GM11168 (cell line): ENCODE results near the gene RETREG2.

ENCODE experiments used
- in situ Hi-C: fragments of 300-500 bp; cut with MboI; formaldehyde crosslinking; loops from one replicate; pipeline ENCODE4 v1.12.0; 2022; ENCODE audit warnings: low sequenced_read_pairs; ENCODE audit not compliant: unreplicated experiment

The RETREG2 gene, protein sequence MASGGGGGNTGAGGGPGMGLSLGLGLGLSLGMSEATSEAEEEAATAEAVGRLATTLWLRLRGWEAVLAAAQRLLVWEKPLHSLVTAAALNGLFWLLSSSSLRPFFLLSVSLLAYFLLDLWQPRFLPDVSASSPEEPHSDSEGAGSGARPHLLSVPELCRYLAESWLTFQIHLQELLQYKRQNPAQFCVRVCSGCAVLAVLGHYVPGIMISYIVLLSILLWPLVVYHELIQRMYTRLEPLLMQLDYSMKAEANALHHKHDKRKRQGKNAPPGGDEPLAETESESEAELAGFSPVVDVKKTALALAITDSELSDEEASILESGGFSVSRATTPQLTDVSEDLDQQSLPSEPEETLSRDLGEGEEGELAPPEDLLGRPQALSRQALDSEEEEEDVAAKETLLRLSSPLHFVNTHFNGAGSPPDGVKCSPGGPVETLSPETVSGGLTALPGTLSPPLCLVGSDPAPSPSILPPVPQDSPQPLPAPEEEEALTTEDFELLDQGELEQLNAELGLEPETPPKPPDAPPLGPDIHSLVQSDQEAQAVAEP

DNA sequence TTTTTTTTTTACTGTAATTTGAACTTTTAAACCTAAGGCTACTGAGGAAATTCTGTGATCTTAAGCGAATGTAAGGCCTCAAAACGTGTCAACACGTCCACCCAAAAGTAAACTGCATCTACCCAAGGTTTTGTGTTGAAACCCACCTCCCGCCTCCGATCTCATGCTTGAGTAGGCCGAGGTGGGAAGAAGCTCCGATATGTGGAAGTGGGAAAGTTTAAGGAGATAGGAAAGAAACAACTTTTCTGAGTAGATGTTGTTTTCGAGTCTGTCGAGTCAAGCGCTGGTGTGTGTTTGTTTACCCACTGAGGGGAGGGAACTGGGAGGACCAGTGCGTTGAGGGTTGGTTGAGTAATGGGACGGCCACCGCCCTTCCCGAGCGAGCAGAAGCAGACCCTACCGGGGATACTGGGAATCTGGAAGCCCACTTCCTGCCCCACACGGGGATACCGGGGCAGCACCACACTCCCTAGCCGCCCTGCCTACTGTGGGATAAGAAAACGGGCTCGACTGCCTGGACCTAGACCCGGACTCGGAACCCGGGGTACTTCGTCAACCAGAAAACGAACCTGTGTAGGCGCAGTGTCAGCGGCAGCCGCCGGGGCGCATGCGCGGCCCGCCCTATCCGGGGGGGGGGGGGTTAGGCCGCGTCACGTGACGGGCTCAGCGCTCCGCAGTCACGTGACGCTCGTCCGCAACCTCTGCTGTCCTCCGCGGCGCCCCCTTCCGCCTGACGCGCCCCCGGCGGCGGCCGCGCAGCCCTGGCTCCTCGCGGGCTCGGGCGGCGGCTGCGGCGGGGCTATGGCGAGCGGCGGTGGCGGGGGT, at the start of gene RETREG2:
TSS of gene RETREG2 (plus strand) at position 724 of the 825 bp plus-strand sequence. CDS start at position 802, 78 bp downstream.
- in situ Hi-C loops = no loop called here

DNA sequence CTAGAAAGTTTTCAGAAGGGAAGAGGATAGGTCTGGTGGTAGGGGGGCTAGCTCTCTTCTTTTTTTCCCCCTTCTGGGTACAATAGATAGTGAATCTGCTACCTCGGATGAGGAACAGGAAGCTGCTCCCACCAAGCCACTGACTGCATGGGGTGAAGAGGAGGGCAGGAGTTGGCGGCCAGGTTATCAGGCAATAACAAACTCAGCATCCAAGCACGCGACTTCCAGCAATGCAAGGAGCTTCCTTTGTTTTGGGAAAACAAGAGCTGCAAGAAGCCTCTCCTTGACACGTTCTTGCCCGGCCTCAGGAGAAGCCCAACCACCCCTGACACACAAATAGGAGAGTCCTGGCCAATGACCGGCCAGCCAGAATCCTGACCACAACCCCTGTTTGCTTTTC, 49.7 kb upstream of the RETREG2 start:
- in situ Hi-C loops = no loop called here

DNA sequence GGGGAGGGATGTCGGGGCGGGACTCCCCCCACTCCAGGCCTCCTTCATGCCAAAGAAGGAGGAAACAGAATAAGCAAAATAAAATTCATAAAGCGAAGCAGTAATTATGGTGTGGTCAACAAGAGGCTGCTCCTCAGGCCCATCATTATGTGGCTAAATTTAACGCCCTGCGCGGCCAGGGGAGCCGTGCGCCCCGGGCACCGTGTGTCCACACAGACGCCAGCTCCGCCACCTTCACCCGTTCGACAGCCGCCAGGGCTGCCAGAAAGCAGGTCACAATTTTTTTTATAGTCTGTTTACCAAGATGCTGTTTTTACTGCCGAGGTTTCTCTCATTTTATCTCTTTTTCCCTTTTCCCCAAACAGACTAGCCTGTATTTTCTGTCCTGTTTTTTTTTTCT, 48.5 kb upstream of the RETREG2 start:
- in situ Hi-C loops = no loop called here

DNA sequence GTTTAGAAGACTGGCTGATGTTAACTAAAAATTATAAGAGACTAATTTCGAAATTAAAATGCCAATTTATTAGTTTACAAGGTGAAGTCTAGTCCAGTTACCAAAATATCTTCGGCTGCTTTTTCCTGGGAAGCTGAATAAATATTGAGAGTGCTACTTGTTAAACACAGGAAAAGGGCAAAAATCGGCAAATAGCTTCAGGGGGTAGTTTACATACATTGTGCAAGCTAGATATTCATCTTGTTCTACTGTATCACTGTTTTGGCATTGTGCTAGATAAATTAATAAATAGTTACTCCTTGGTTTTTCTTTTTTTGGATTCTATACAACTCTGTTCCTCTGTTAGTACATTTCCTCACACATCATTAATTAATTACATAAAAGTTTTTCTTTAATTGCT, 46.7 kb upstream of the RETREG2 start:
- in situ Hi-C loops = no loop called here

DNA sequence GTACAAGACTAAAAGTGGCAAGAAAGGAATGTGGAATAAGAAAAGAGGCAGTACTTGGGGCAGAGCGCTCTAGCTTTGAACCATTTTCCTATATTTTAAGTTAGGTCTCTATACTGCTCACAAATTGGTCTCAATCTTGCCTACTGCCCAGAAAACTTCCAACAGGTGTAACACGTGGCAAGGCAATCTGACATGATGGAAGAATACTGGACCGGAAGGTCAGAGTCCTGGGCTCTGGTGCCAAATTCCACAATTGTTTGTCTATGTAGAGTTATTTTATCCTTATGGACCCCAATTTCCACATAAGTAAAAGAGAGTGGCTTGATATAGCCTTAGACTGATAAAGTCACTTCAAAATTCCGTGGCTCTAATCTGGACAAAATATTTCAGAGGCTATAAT, 46.3 kb upstream of the RETREG2 start:
- in situ Hi-C loops = no loop called here

DNA sequence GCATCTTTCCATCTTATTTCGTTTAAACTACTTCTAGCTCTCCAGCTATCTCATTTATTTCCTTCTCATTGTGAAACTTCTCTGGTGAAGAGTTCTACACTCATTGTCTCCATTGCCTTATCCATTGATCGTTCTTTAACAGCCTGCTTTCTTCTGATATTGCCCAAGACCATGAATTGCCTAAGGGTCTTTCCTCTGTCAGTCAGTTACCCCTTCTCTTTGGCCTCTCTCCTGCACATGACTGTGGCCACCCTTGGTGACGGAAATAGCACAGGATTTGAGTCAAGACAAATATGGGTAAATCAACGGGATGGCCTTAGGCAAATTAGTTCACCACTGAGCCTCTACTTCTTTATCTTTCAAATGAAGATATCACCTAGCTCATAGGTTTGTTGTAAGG, 44.1 kb upstream of the RETREG2 start:
- in situ Hi-C loops = no loop called here

DNA sequence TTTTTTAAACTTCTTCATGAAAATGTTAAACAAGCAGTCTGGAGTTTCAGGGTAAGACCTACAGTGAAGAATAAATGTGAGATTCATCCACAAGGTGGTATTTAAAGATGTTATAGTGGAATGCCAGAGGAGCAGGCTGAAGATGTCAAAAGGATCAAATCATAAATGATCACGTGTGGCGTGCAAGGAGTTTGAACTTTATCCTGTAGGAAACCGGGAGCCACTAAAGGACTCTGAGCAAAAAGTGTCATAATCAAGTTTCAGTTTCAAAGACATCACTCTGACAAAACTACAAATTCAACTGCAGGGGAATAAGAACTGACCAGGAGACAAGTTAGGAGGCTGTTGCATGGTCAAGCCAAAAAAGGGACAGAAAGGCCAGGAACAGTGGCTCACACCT, 37.4 kb upstream of the RETREG2 start:
- in situ Hi-C loops = no loop called here

DNA sequence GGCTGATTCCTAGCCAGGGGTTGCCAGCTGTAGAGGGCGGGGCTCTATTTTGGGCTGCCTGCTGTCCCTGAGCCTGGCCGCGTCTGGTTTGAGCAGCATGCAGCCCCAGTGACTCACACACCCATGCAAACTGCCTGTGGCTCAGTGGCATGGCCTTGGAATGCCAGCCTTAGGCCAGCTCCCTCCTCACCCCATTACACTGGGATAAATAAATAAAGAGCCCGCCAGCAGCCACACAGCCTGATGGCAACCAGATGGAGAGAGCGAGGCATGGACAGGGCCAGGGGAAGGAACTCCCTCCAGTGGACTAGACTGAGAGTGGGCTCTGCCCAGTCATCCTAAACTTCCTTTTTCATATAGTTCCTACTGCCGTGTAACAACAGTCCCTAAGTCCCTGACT, 35.7 kb upstream of the RETREG2 start:
- in situ Hi-C loops = no loop called here

DNA sequence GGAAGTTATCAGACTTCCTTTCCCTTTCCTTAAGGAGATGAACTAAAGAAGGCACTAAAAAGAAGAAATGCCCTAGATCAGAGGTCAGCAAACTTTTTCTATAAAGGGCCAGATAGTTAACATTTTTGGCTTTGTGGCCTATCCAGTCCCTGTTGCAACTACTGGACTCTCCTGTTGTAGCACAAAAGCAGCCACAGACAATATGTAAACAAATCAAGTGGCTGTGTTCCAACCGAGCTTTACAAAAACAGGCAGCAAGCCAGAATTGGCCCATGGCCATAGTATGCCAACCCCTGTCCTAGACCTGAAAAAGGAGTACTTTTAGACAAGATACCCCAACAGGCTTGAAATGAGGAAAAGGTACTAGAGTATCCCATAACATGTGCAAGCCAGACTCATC, 28.4 kb upstream of the RETREG2 start:
- in situ Hi-C loops = loop anchor here (5.0 kb wide), 1 partner anchor 92 kb away; no protein-coding TSS in a partner anchor

DNA sequence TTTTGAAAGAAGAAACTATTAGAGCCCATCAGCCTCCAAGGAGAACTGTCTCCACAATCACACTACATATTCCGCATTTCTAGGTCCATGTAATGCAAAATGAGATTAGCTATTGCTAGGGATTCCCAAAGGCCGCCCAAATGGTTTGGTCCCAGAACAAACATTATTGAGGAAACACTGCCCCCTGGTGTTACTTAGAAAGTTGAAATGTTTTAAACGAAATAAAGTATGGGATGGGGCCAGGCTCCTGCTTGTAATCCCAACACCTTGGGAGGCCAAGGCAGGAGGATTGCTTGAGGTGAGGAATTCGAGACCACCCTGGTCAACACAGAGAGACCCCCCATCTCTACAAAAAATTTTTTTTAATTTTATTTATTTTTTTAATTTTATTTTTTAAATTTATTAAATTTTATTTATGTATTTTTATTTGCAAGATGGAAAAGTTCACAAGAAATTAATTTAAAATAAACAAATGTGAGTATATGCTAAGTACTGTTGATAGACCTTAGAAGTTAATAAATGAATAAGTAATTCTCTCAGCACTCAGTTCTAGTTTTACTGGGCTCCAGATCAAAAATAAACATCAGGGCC, 22.9 kb upstream of the RETREG2 start:
- in situ Hi-C loops = no loop called here

DNA sequence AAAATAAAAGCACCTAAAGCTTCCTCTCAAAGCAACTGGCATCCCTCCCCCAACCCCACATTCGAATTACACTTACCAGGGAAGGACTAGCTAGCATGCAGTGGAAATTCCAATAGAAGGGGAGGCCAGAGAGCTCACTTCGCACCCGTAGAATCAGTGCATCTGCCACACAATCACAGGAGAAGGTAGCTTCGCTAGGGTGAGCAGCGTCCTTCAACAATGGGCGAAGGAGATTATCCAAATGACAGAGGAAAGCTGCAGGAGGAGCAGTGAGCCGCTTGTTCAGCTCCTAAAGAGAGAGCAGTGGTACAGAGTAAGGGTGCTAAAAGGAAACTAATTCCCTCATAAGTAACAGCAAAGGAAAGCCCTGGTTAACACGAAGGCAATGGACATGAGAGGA, 20.7 kb upstream of the RETREG2 start:
- in situ Hi-C loops = no loop called here

DNA sequence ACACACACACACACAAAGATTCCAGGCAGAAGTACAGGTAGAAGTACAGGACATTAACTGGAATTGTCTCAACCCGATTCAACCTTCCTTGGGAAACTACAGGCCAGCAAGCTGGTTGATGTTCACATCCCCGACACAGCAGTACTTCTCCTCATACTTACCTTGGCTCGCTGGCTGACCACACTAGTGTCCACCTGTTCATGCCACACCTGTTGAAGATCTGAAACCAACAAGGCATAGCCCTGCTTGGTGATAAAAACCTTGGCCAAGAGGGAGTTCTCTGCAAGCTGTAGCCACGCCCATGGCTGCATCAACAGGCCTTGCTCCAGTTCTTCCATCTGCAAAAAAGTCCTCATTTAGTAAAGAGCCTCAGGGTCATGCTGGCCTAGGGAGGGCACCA, 20.1 kb upstream of the RETREG2 start:
- in situ Hi-C loops = no loop called here

DNA sequence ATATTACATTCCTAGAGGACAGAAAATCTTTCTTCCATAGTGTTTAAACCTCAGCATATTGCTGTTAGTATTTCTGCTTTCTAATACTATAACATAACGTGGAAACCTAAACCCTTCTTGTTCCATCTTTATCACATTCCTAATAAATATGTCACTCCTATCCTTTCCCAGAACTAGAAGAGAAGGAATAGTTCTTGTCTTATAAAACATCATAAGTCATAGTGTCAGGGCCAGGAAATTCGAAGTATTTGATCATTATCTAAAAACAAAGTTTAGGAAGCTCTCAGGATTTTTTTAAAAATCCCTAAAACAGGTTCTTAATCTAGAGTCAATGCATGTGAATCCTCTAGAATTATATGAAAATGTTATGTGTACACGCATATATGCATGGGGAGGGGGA, 19.5 kb upstream of the RETREG2 start:
- in situ Hi-C loops = no loop called here

DNA sequence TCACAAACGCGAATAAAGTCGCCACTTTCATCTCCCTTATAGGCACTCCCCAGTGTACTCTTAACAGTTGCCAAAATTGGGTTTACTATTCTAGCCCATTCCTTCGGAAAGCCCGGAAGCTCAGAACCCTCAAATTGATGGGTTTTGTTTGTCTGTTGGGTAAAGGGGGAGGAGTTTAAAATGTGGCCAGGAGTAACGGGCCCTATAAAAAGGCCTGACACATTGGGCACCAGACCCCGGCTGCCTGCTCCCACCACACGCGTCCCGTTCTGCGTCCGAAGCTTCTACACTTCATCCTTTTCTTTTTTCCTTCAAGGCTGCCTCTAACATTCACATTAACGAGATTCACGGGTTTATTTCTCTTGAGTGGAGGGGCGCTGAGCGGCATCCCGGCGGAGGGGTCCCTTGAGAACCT, 18.3 kb upstream of the RETREG2 start:
- in situ Hi-C loops = no loop called here

DNA sequence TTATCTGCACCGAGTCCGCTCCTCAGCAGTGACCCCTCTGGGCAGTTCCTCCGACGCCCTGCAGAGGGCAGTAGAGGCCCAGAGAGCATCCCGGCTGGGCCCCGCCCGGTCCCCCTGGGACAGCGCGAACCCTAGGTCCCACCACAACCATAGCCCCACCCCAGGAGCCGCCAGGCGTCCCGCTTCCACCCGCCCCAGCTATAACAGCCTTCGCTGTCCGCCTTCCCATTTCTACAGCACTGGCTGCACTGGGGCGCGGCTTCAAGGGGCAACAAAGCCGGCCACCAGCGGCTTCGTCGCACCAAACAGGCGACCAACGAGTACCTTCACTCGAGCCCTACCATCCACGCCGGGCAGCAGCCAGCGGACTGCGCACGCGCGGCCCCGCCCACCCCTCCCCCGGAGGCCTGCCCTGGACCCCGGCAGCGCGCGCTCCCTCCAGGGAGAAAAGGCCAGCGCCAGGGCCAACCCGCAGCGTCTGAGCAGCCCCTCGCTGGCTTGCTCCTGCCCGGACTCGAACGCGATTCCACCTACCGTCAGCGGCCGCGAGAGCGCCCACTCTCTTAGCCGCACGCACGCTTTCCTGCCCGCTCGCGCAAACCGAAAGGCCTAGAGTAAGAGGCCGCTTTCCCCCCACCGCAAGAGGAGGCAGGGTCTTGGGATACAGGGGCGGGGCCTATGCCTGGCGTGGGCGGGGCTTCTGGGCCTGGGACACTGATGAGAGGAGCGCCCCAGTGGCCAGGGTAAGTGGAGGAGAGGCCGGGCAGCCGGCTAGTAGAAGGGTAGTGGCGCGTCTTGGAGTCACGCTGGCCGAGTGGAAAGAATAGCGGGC, 17.7 kb upstream of the RETREG2 start, which contains the start of gene NHEJ1:
TSS of gene NHEJ1 (minus strand) at position 630 of the 832 bp plus-strand sequence. CDS start 2,453 bp downstream, outside the sequence.
- in situ Hi-C loops = no loop called here

DNA sequence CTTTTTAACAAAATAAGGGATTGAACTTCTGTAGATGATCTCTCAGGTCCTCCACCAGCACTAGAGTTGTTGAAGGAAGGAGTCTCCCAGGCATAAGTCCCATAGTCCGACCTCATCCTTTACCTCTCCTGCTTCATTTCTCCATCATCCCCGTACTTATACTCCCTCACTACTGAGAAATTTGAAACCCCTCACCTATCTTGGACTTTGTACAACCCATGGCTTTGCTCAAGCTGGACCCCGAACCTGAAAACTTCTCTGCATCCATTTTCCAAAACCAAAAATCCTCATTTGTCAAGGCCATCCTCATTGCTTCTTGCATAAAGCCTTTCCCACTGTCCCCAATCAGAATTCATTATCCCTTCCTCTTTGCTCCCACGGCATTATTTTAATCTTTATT, 17.0 kb upstream of the RETREG2 start:
- in situ Hi-C loops = no loop called here

DNA sequence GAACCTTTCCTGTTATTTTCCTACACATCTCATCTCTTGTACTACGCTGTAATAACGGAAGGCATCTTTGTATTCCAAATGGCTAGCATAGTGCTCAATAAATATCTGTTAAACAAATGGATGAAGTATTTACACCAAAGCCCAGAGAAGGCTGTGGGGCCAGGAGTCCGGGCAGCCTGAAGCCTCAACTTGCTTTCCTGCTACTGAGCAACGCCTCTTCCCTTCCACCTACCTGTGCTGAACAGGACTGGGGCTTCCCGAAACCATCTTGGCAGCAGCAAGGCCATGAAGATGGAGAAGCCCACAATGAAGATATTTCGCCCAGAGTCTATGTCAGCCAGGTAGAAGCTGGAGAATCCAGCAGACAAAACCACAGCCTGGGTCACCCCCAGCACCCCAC, 14.9 kb upstream of the RETREG2 start:
- in situ Hi-C loops = no loop called here

DNA sequence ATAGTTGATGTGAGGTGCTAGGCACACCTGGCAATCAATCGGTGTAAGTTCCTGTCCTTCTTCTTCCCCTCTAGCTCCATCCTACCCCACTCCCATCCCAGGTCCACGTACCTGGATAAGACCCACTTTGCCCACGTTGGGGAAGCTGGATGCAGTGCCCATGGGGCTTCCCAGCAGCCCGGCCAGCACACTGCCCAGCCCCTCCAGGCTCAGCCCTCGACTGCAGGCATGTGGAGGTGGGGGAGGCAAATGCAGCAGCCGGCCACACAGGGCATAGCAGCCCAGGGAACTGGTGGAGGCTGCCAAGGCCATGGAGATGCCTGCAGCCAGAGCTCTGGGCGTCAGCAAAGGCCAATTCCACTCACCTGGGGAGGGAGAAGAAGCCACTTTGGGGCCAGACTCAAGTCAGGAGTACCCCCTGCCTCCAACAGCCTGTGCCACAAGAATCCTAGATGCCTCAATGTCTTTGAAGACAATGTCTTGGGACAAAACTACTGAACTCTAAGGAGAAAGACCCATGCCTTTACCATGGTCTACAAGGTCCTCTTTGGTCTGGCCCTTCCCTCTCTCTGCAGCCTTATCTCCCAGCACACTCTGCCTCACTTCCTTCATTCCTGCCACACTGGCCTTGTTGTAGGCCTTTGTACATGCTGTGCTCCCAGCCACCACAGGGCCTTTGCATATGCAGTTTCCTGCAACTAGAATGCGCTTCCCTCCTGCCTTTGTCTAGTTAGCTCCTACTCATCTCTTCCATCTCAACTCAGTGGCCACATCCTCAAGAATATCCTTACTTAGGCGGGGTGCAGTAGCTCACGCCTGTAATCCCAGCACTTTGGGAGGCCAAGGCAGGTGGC, 12.8 kb upstream of the RETREG2 start:
- in situ Hi-C loops = no loop called here

DNA sequence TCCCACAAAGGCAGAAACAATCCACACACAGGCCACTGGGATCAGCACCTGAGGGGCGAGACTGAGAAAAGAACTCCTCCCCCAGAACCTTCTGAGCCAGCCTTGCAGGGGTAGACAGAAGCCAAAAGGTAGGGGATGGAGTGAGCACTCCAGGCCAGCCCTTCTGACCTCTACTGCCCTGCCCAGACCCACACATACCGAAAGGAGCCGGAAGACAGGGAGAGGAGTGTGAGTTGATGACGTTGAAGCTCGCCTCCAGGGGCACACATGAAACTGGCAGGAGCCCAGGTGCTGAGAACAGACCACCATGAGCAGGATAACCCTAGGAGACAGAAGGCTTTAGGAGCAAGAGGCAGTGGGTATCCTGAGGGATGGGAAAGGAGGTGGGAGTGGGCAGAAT, 10.1 kb upstream of the RETREG2 start:
- in situ Hi-C loops = no loop called here
